ENCODE measurements around the gene EFR3B. TPM values are rescaled to one million over a fixed set of nuclear protein-coding genes. Genes with fewer than 3 reads are reported as not detected.

The EFR3B gene
- total RNA-seq, 1 donor from 2014 or later, result 2.4 TPM

GRCh38 chr2:25029183-25029554, 12.7 kb upstream of the EFR3B start:
- Mint-ChIP-seq H3K4me3 (ENCODE audit: unreplicated experiment) (no peak overlapping the region), H3K36me3 (ENCODE audit: low read depth) (peaks cover 2% of the 10 kb centered on the region), H3K4me1 (ENCODE audit: low read depth) (no peaks in the 10 kb centered on the region), H3K9me3 (ENCODE audit: low read depth) (peaks cover 5% of the 10 kb centered on the region), H3K27me3 (ENCODE audit: low read depth) (peaks cover 7% of the 10 kb centered on the region), H3K27ac (ENCODE audit: unreplicated experiment) (no peak overlapping the region)
- DNase-seq (ENCODE audit: low spot score), result no peak
- TF ChIP-seq, protein P1, sequence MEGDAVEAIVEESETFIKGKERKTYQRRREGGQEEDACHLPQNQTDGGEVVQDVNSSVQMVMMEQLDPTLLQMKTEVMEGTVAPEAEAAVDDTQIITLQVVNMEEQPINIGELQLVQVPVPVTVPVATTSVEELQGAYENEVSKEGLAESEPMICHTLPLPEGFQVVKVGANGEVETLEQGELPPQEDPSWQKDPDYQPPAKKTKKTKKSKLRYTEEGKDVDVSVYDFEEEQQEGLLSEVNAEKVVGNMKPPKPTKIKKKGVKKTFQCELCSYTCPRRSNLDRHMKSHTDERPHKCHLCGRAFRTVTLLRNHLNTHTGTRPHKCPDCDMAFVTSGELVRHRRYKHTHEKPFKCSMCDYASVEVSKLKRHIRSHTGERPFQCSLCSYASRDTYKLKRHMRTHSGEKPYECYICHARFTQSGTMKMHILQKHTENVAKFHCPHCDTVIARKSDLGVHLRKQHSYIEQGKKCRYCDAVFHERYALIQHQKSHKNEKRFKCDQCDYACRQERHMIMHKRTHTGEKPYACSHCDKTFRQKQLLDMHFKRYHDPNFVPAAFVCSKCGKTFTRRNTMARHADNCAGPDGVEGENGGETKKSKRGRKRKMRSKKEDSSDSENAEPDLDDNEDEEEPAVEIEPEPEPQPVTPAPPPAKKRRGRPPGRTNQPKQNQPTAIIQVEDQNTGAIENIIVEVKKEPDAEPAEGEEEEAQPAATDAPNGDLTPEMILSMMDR (IDR thresholded peaks at IDR 0.05), result no peak

DNA sequence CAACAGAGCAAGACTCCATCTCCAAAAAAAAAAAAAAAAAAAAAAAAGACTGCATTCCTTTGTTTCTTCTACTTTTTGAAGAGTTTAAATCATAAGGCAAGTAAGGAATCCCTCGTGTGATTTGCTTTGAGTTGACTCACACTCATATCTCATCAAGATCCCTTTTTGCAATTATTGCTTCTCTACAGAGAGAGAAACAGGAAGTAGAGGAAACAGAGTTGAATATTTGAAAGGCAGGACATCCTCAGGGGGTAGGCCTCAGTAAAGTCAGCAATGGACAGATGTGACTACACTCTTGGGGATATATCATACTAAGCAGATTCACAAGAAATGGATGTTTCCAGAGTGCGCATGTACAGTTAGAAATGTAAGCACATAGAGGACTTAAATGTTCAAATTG, 11.2 kb upstream of the EFR3B start:
- Mint-ChIP-seq H3K27ac (ENCODE audit: unreplicated experiment) (no peak overlapping the region), H3K4me1 (ENCODE audit: low read depth) (no peaks in the 10 kb centered on the region), H3K36me3 (ENCODE audit: low read depth) (peaks cover 3% of the 10 kb centered on the region), H3K27me3 (ENCODE audit: low read depth) (peaks cover 7% of the 10 kb centered on the region), H3K4me3 (ENCODE audit: unreplicated experiment) (no peak overlapping the region), H3K9me3 (ENCODE audit: low read depth) (peaks cover 7% of the 10 kb centered on the region)
- no peak for DNase-seq (ENCODE audit: low spot score)
- TF ChIP-seq, protein P1 (IDR thresholded peaks at IDR 0.05), result no peak

GRCh38 chr2:25032094-25032493, 9.8 kb upstream of the EFR3B start:
- Mint-ChIP-seq H3K4me3 (ENCODE audit: unreplicated experiment) (no peak overlapping the region), H3K27ac (ENCODE audit: unreplicated experiment) (no peak overlapping the region), H3K36me3 (ENCODE audit: low read depth) (peaks cover 3% of the 10 kb centered on the region), H3K9me3 (ENCODE audit: low read depth) (peaks cover 7% of the 10 kb centered on the region), H3K27me3 (ENCODE audit: low read depth) (peaks cover 7% of the 10 kb centered on the region), H3K4me1 (ENCODE audit: low read depth) (no peaks in the 10 kb centered on the region)
- TF ChIP-seq, protein P1 (IDR thresholded peaks at IDR 0.05), result no peak
- DNase-seq (ENCODE audit: low spot score), result no peak

- Mint-ChIP-seq H3K4me3 (ENCODE audit: unreplicated experiment) (no peak overlapping the region), H3K36me3 (ENCODE audit: low read depth) (peaks cover 3% of the 10 kb centered on the region), H3K27me3 (ENCODE audit: low read depth) (peaks cover 7% of the 10 kb centered on the region), H3K4me1 (ENCODE audit: low read depth) (no peaks in the 10 kb centered on the region), H3K9me3 (ENCODE audit: low read depth) (peaks cover 7% of the 10 kb centered on the region), H3K27ac (ENCODE audit: unreplicated experiment) (no peak overlapping the region)
- TF ChIP-seq, protein P1 (IDR thresholded peaks at IDR 0.05), result no peak
- DNase-seq (ENCODE audit: low spot score), result no peak
These were observed 9.0 kb upstream of the EFR3B start for GRCh38 chr2:25032901-25033300.

- H3K4me3 Mint-ChIP-seq (ENCODE audit: unreplicated experiment), result no peak overlapping the region
- H3K9me3 Mint-ChIP-seq (ENCODE audit: low read depth), result peaks cover 7% of the 10 kb centered on the region
- H3K36me3 Mint-ChIP-seq (ENCODE audit: low read depth), result peaks cover 3% of the 10 kb centered on the region
- no peak for DNase-seq (ENCODE audit: low spot score)
- peaks cover 7% of the 10 kb centered on the region for H3K27me3 Mint-ChIP-seq (ENCODE audit: low read depth)
- H3K4me1 Mint-ChIP-seq (ENCODE audit: low read depth), result no peaks in the 10 kb centered on the region
- no peak overlapping the region for H3K27ac Mint-ChIP-seq (ENCODE audit: unreplicated experiment)
- TF ChIP-seq, protein P1 (IDR thresholded peaks at IDR 0.05), result no peak
These were observed 7.8 kb upstream of the EFR3B start for GRCh38 chr2:25034081-25034480.

Data from chondrocyte (in vitro differentiated cells).